Measurements from ENCODE around the gene FAM72B. TPM values are rescaled to one million over a fixed set of nuclear protein-coding genes. Genes with fewer than 3 reads are reported as not detected.
"Not testable (repeated sequence)": the region's sequence is repeated elsewhere in the genome, so short reads cannot be mapped to it uniquely, and the experiment has no call there.

Gene FAM72B
- 19.7 and 22.5 TPM in 2 replicates for total RNA-seq

- intact Hi-C loops (cut with micrococcal nuclease) = not testable (repeated sequence)
Measured at GRCh38 chr1:121184290-121185127, at the start of gene FAM72B, which contains the start of gene SRGAP2C. Gene FAM72B, minus strand, starts transcription at chr1:121184340. Its CDS starts 851 bp downstream, at chr1:121183489. Gene SRGAP2C, plus strand, starts transcription at chr1:121184975. Its CDS starts 2,472 bp downstream, at chr1:121187447.

- intact Hi-C loops (cut with micrococcal nuclease) = not testable (repeated sequence)
Measured at GRCh38 chr1:121232445-121233125, 48.4 kb upstream of the FAM72B start.

- intact Hi-C loops (cut with micrococcal nuclease) = not testable (repeated sequence)
Measured at GRCh38 chr1:121230636-121231035, 46.5 kb upstream of the FAM72B start.

DNA sequence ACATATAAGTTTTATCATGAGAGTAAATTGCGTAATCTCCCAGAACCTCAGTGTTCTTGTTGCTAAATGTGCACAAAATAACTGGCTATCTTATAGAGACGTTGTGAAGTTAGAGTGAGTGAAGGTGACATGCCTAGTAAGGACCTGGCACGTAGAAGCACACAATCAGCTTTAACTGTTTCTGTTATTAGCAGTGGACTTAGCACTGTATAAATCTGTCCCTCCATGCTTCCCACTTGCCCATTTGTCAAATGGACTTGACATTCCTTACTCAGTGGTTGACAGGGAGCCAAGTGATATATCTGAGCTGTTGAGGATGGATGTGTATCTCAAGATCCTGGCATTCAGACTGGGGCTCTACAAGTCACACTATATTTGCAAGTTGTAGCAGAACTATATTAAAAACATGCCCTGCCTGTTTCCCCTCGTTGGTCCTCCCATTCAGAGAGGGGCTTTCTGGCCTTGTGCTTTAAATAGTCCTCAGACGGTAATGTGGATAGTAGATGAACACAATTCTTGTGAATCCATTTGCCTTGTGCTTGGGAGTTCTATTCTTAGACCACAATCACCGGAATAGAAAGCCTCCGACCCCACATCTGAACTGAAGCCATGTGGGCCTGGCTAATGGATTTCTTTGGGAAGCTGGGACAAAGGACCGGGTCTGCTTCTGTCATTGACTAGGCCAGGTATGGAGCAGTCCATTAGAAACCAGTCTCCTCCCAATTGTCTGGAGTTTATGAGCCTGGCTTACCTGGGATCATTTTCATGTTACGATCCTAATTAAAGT, 43.6 kb upstream of the FAM72B start:
- intact Hi-C loops (cut with micrococcal nuclease) = not testable (repeated sequence)

GRCh38 chr1:121226925-121227324, 42.8 kb upstream of the FAM72B start:
- intact Hi-C loops (cut with micrococcal nuclease) = not testable (repeated sequence)

DNA sequence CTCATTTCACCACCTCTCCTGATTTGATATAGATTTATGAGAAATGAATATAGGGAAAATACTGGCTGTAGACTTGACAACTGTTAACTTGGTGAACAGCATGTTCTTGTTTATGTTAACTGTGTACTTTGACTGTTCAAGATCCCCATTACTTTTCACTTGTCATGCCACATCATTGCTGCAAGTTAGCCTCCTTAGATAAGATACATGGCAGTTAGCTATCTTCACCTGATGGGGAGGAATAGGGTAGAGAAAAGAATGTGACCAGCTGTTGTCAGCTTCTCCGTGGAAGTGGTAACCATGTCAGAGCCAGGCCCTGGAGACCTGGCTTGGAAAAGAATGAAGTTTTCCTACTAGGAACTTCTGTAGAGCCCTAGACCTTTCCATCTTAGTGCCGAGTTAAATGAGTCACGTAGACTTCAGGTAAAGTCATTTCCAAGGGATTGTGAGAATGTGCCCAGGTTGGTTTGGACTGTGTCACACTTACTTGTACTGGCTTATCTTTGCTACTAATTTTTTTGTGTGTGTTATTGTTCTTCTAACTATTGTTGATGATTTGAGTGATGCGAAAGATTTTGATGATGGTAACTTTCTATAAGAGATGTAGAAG, 42.3 kb upstream of the FAM72B start:
- intact Hi-C loops (cut with micrococcal nuclease) = not testable (repeated sequence)

- intact Hi-C loops (cut with micrococcal nuclease) = not testable (repeated sequence)
Measured at GRCh38 chr1:121224714-121225113, 40.6 kb upstream of the FAM72B start.

DNA sequence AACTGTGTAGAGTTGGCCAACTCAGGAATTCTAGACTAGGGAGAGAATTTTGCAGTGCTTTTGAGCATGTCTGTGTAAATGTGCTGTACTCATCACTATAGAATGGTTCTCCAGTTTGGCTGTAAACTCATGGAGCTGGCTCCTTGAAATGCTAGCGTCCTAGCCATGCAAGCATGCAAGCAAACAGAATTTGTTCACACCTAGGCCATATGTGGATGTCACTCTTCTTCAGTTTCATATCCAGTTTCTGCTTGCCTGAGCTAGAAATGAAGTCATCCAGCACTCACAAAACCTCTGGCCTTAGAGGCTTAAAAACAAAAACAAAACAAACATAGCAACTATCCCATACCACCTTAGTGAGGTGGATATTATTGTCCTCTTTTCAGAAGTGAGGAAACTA, 37.6 kb upstream of the FAM72B start:
- intact Hi-C loops (cut with micrococcal nuclease) = not testable (repeated sequence)

DNA sequence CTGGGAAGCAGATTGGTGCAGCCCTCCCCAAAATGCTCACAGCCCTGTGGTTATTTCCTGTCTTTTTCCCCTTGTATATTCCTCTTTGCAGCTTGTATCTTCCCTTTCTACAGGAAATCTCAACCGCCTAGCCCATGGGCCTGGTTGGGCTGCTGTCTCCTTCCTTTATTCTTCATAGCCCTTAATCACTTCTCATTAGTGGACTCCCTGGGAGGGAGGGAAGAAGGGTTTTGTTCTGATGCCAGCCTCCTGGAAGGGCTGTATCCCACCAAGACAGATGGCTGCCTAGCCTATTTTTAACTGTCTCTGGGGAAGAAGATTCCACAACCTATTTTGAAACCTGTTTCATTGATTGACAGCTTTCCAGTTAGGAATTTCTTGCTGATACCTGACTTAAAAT, 32.5 kb upstream of the FAM72B start:
- intact Hi-C loops (cut with micrococcal nuclease) = not testable (repeated sequence)

DNA sequence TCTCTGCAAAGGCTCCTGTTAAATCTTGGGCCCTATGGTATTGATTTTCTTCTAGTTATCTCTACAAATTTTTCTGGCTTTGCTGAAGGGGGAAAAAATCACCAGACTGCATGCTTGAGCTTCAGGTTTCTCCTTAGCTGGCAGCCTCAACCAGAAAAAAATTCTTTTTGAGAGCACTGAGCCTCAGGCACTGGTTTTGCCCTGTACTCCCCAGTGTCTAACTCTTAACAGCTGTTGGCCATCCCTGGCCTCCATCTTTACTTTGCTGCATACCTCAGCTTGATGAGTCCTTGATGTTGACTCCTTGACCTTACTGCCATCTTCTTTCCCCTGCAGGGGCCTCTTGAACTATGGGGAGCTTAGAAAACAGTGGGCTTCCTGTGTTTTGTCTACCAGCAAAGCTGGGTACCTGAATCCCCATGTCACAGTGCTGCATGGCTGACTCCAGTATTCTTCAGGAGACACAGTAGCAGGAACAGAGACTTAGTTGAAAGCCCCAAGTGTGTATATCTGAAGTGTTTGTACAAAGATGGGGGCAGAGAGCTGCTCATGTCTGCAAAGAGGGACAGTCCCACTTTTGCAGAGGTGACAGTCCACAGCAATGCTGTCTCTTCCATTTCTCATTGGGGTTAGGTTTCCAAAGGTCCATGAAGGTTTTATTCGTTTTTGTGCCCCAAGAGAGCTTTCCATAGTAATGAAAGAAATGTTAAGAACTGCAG, 31.7 kb upstream of the FAM72B start:
- intact Hi-C loops (cut with micrococcal nuclease) = not testable (repeated sequence)

DNA sequence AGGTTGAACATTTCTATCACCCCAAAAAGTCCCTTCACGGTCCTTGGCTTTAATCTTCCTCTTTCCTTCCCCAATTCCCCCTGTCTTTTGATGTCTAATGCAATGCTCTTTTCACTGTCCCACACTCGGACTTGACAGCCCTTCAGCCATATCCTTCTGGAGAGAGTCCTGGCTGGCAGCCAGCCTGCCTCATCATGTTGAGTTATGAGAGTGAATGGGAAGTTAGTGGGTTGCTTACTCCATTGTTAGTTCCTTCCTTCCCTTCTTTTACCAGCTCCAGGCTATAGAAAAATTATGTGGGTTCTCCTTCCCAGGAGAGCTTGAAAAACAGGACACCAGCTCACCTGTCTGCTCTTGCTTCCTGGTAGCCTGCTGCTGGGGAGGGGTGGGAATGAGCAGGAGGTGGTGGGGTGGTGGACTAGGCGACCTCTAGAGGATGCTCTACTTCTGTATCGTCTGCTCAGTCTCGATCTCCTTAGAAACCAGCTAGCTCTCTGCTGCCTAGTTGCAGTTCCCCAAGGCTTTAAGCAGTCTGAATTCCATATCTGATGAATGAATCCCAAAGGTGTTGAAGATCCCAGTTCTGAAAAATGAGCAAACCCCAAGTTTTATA, 30.5 kb upstream of the FAM72B start:
- intact Hi-C loops (cut with micrococcal nuclease) = not testable (repeated sequence)

GRCh38 chr1:121213491-121213890, 29.4 kb upstream of the FAM72B start:
- intact Hi-C loops (cut with micrococcal nuclease) = not testable (repeated sequence)

- intact Hi-C loops (cut with micrococcal nuclease) = not testable (repeated sequence)
Measured at GRCh38 chr1:121210778-121211177, 26.6 kb upstream of the FAM72B start.

- intact Hi-C loops (cut with micrococcal nuclease) = not testable (repeated sequence)
Measured at GRCh38 chr1:121208375-121208774, 24.2 kb upstream of the FAM72B start.

- intact Hi-C loops (cut with micrococcal nuclease) = not testable (repeated sequence)
Measured at GRCh38 chr1:121207328-121207727, 23.2 kb upstream of the FAM72B start.

- intact Hi-C loops (cut with micrococcal nuclease) = not testable (repeated sequence)
Measured at GRCh38 chr1:121205786-121206711, 21.9 kb upstream of the FAM72B start.

DNA sequence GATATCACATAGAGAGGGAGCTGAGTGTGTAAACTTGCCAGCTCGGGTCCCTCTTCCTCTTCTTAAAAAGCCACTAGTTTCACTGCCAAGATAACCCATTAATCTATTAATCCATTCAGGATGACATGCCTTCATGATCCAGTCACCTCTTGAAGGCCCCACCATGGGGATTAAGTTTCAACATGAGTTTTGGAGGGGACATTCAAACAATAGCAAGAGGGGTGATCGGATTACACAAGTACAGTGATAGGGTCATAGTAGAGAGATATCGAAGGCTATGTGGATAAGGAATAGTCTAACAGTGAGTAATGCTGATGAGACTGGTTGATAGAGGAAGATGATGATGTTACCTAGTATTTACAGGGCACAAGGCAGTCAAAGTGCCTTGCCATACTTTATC, 18.8 kb upstream of the FAM72B start:
- intact Hi-C loops (cut with micrococcal nuclease) = not testable (repeated sequence)

DNA sequence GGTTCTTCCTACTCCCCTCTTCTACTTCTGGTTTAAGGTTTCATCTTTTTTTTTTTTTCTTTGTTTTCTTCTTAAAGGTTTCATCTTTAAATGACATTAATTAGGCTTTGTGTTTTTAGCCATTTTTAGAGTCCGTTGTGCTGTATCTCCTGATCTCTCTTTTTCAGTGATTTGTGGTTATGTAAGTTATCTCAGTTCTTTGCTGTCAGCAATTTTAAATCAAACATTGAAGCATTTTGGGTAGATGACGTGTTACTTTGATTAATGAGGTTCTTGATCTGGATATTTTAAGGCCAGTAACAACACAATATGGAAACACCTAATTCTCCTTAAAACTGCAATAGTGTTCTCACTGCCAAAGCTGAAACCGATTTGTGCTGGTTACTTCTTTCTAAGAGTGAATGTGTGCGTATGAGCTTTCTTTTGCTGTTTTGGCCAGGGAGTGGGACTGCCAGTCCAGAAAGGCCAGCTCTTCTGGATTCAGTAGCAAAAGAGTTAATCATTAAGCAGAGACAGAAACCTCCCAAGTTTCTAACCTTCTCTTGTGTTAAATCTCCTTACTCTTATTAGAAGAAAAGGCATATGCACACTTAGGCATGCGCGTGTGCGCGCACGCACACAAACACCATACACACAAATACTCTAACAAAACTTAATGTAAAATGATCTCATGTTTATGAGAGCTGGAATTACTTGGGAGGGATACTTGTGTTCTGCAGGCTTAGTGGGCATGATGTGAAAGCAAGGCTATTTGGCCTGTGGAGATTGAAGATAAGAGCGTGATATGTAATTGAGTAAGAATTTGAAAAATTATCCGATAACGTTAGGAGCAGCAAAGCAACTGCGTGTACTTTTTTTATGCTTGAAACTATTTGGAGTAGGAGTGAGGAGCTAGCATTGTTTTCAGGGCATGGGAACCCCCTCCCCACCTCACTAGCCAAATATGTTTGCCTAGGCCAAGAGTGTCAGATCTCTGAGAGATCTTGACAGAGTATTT, 17.1 kb upstream of the FAM72B start:
- intact Hi-C loops (cut with micrococcal nuclease) = not testable (repeated sequence)

Data from T-helper 2 cell treated with Interferon-gamma antibody and Interleukin-4, amounts not matched to agents 100 ng/mL and 5 ng/mL, for 36 hours (primary cell).